HFFc6 (cell line): ENCODE results near the gene NR3C2. TPM values are rescaled to one million over a fixed set of nuclear protein-coding genes. Genes with fewer than 3 reads are reported as not detected.
"Not testable (repeated sequence)": the region's sequence is repeated elsewhere in the genome, so short reads cannot be mapped to it uniquely, and the experiment has no call there.

Experiments
- DNase-seq: peaks from one replicate; pipeline ENCODE4 v3.0.0-alpha.2; 2018
- H3K27ac Mint-ChIP-seq: 2 replicates; pipeline ENCODE4 v1.8.0; 2020; ENCODE audit warnings: mild to moderate bottlenecking, mixed read lengths
- H3K27me3 Mint-ChIP-seq: 2 replicates; pipeline ENCODE4 v1.8.0; 2021; ENCODE audit warnings: mild to moderate bottlenecking, moderate library complexity, mixed read lengths; ENCODE audit not compliant: insufficient read depth
- H3K36me3 Mint-ChIP-seq: 2 replicates; pipeline ENCODE4 v1.8.0; 2021; ENCODE audit warnings: low read depth, mixed read lengths
- H3K4me1 Mint-ChIP-seq: 2 replicates; pipeline ENCODE4 v1.8.0; 2020; ENCODE audit warnings: low read depth, mixed read lengths
- H3K4me3 Mint-ChIP-seq: 2 replicates; pipeline ENCODE4 v1.8.0; 2020; ENCODE audit warnings: mild to moderate bottlenecking, moderate library complexity, mixed read lengths
- H3K9me3 Mint-ChIP-seq: 2 replicates; pipeline ENCODE4 v1.8.0; 2020; ENCODE audit warnings: mild to moderate bottlenecking, mixed read lengths
- CTCF ChIP-seq: fragments of 200-600 bp; sonication (generic); IDR thresholded peaks from 2 replicates; pipeline ENCODE4 v1.5.0; 2021; ENCODE audit warnings: antibody characterized with exemption, mild to moderate bottlenecking
- total RNA-seq, 6 experiments: library from RNA; stranded (reverse); fragmentation: NEBNext Ultra II Directional; extraction: Animal tissue kit (Norgen Biotek cat#: 25700); gene quantifications; 2 replicates in 1 of 6; 3 replicates in 5 of 6; pipeline ENCODE4 v1.2.3, GENCODE V29; 2021

Gene NR3C2
- total RNA-seq, 6 experiments from 2014 or later, result 0.07 to 0.26 (median 0.11) TPM

GRCh38 chr4:148151806-148152205 is 290.4 kb downstream of the NR3C2 start:
- TF ChIP-seq CTCF, result no peak
- no peak overlapping the region for H3K27ac Mint-ChIP-seq
- H3K27me3 Mint-ChIP-seq, result no peaks in the 10 kb centered on the region; the same call in none of the 2 replicates
- no peaks in the 10 kb centered on the region for H3K36me3 Mint-ChIP-seq
- no peak overlapping the region for H3K4me3 Mint-ChIP-seq
- H3K9me3 Mint-ChIP-seq, result no peaks in the 10 kb centered on the region
- no peak for DNase-seq
- H3K4me1 Mint-ChIP-seq, result no peaks in the 10 kb centered on the region

GRCh38 chr4:148145475-148145874 is 296.7 kb downstream of the NR3C2 start:
- Mint-ChIP-seq H3K4me1 (no peaks in the 10 kb centered on the region), H3K36me3 (no peaks in the 10 kb centered on the region), H3K27ac (no peak overlapping the region), H3K9me3 (no peaks in the 10 kb centered on the region; the same call in 1 of the 2 replicates), H3K27me3 (peaks cover 6% of the 10 kb centered on the region), H3K4me3 (no peak overlapping the region)
- no peak for DNase-seq
- no peak for TF ChIP-seq CTCF

GRCh38 chr4:148143174-148143573 is 299.0 kb downstream of the NR3C2 start:
- no peaks in the 10 kb centered on the region for H3K4me1 Mint-ChIP-seq
- H3K27ac Mint-ChIP-seq, result no peak overlapping the region
- no peaks in the 10 kb centered on the region; the same call in 1 of the 2 replicates for H3K9me3 Mint-ChIP-seq
- DNase-seq, result no peak
- no peaks in the 10 kb centered on the region for H3K36me3 Mint-ChIP-seq
- no peak for TF ChIP-seq CTCF
- H3K27me3 Mint-ChIP-seq, result peaks cover 6% of the 10 kb centered on the region
- H3K4me3 Mint-ChIP-seq, result no peak overlapping the region

GRCh38 chr4:148141501-148141900 is 300.7 kb downstream of the NR3C2 start:
- Mint-ChIP-seq H3K27me3 (peaks cover 5% of the 10 kb centered on the region), H3K27ac (no peak overlapping the region), H3K36me3 (no peaks in the 10 kb centered on the region), H3K4me1 (no peaks in the 10 kb centered on the region), H3K9me3 (no peaks in the 10 kb centered on the region; the same call in 1 of the 2 replicates), H3K4me3 (no peak overlapping the region)
- no peak for DNase-seq
- no peak for TF ChIP-seq CTCF

- Mint-ChIP-seq H3K9me3 (peaks cover 22% of the 10 kb centered on the region), H3K36me3 (0 out of 2 replicates have a peak, but pooled peaks cover 4% of the 10 kb centered on the region), H3K27me3 (peaks cover 4% of the 10 kb centered on the region), H3K4me3 (no peak overlapping the region), H3K27ac (no peak overlapping the region), H3K4me1 (no peaks in the 10 kb centered on the region)
- DNase-seq, result no peak
- TF ChIP-seq CTCF, result no peak
These were observed 315.4 kb downstream of the NR3C2 start for GRCh38 chr4:148126825-148127224.

- no peak for TF ChIP-seq CTCF
- peaks cover 22% of the 10 kb centered on the region for H3K9me3 Mint-ChIP-seq
- no peak for DNase-seq
- 0 out of 2 replicates have a peak, but pooled peaks cover 4% of the 10 kb centered on the region for H3K36me3 Mint-ChIP-seq
- H3K27ac Mint-ChIP-seq, result no peak overlapping the region
- no peaks in the 10 kb centered on the region for H3K4me1 Mint-ChIP-seq
- H3K27me3 Mint-ChIP-seq, result peaks cover 6% of the 10 kb centered on the region
- H3K4me3 Mint-ChIP-seq, result no peak overlapping the region
These were observed 317.7 kb downstream of the NR3C2 start for GRCh38 chr4:148124512-148124911.

GRCh38 chr4:148123161-148123560 is 319.1 kb downstream of the NR3C2 start:
- H3K36me3 Mint-ChIP-seq, H3K27ac Mint-ChIP-seq, H3K4me3 Mint-ChIP-seq, H3K4me1 Mint-ChIP-seq, H3K27me3 Mint-ChIP-seq, DNase-seq: not testable (repeated sequence)
- H3K9me3 Mint-ChIP-seq, result peaks cover 22% of the 10 kb centered on the region
